Activated naive CD4-positive, alpha-beta T cell (primary cell): ENCODE measurements around the gene PTPN11.
"Not testable (repeated sequence)": the region's sequence is repeated elsewhere in the genome, so short reads cannot be mapped to it uniquely, and the experiment has no call there.

Experiments
- DNase-seq, 4 experiments: peaks; one replicate each; lab custom pipeline; 2025; lab: John Stamatoyannopoulos, UW

PTPN11 gene

GRCh38 chr12:112418608-112419296, at the start of gene PTPN11:
Gene PTPN11 (plus strand): TSS chr12:112418947. CDS start chr12:112419112, 165 bp downstream.
- DNase-seq: peak; percentile 75 to 84 (median 80)

DNA sequence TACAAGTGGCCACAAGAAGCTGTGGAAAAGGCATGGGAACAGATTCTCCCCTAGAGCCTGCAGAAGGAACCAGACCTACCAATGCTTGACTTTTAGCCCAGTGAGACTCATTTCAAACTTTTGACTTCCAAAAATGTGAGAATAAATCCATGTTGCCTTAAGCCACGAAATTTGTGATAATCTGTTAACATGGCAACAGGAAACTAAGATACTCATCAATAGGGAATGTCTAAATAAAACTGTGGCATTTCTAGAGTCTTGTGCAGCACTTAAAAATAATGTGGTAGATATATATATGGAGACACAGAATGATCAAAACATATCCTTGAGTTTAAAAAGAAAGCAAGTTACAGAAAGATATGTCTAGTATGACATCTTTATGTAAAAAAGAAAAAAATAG, 48.5 kb upstream of the PTPN11 start:
- no peak for DNase-seq

DNA sequence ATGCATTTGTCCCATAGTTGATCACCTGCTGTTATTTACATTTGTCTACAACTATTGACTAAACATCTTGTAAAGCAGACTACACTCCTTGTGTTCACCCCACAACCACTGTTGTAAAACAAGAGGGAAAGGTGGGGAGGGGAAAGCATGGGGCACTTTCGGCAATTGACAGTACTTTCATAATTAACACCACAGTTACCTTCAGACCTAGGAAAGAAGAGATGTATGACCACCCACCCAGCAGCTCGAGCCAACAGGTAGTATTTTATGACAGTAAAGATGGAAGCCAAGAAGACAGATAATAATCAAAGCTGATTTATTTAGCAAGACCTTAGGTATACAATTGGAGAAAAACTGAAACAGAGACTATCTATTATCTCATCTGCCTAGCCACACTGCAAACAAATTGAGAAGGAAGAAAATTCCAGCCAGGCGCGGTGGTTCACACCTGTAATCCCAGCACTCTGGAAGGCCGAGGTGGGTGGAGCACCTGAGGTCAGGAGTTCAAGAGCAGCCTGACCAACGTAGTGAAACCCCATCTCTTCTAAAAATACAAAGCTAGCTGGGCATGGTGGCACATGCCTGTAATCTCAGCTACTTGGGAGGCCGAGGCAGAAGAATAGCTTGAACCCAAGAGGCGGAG, 47.8 kb upstream of the PTPN11 start:
- no peak for DNase-seq

GRCh38 chr12:112374166-112374740, 44.5 kb upstream of the PTPN11 start:
- no peak for DNase-seq

DNA sequence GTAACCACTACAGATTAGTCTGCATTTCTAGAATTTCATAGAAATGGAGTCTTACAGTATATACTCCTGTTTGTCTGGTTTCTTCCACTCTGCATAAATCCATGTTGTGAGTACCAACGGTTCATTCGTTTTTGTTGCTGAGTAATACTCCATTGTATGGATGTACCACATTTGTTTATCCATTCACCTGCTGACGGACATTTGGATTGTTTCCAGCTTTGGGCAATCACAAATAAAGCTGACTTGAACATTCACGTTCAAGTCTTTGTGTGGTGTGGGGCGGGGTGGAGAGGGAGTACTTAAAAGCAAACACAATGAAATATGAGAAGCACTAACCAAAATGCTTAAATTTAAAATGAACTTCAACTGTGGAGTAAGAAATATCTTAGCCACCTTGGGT, 43.6 kb upstream of the PTPN11 start:
- DNase-seq: no peak

- DNase-seq: no peak
Observed at GRCh38 chr12:112380663-112381405, 37.9 kb upstream of the PTPN11 start.

- DNase-seq: peak in 1 of 4 experiments; percentile 1
Observed at GRCh38 chr12:112381406-112381882, 37.3 kb upstream of the PTPN11 start.

- DNase-seq: peak; percentile 75 to 93 (median 78)
Observed at GRCh38 chr12:112381883-112382796, 36.6 kb upstream of the PTPN11 start, which contains the start of gene HECTD4. Gene HECTD4 (minus strand): TSS chr12:112382431. CDS start chr12:112382128, 303 bp downstream.

- DNase-seq: no peak
Observed at GRCh38 chr12:112382866-112383265, 35.9 kb upstream of the PTPN11 start.

DNA sequence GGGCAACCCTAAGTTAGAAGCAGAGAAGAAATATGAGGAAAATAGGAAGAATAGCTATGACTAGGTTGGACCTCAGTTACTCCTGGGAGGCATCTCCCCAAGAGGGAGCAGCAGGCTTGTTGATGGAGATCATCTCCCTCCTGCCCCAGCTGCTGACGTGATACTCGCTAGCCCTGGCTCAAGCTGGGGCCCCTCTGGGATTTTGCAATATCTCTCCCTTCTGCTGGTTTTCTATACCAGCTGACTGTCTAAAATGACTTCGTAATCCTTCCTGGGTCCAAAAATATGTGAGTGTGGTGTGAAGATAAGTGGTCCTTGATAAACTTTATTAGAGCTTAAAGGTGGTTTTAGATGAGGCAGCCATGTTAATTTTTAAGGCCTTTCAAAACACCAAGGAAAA, 32.0 kb upstream of the PTPN11 start:
- no peak for DNase-seq

DNA sequence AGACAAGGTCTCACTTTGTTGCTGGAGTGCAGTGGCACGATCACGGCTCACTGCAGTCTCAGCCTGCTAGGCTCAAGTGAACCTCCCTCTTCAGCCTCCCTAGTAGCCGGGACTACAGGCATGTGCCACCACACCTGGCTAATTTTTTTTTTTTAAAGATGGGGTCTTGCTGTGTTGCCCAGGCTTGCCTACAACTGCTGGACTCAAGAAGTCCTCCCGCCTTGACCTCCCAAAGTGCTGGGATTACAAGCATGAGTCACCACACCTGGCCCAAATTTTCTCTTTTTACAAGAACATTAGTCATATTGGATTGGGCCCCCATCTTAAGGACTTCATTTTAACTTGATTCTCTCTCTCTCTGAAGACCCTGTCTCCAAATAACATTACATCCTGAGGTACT, 29.5 kb upstream of the PTPN11 start:
- DNase-seq: no peak

DNA sequence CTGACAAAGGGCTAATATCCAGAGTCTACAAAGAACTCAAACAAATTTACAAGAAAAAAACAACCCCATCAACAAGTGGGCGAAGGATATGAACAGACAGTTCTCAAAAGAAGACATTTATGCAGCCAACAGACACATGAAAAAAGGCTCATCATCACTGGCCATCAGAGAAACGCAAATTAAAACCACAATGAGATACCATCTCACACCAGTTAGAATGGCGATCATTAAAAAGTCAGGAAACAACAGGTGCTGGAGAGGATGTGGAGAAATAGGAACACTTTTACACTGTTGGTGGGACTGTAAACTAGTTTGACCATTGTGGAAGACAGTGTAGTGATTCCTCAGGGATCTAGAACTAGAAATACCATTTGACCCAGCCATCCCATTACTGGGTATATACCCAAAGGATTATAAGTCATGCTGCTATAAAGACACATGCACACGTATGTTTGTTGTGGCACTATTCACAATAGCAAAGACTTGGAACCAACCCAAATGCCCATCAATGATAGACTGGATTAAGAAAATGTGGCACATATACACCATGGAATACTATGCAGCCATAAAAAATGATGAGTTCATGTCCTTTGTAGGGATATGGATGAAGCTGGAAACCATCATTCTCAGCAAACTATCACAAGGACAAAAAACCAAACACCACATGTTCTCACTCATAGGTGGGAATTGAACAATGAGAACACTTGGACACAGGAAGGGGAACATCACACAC, 28.7 kb upstream of the PTPN11 start:
- not testable (repeated sequence) for DNase-seq

GRCh38 chr12:112393328-112393727, 25.4 kb upstream of the PTPN11 start:
- no peak for DNase-seq

DNA sequence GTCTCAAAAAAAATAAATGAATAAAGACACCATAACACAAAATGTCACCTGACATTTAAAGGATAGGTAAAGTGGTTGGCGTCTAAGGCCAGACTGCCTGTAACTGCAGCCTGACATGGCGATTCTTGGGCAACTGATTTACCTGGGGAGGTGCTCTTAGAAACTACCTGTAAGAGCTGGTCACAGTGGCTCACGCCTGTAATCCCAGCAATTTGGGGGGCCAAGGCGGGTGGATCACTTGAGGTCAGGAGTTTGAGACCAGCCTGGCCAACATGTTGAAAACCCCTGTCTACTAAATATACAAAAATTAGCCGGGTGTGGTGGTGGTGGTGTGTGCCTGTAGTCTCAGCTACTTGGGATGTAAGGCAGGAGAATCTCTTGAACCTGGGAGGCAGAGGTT, 17.7 kb upstream of the PTPN11 start:
- no peak for DNase-seq

GRCh38 chr12:112401903-112402498, 16.7 kb upstream of the PTPN11 start:
- no peak for DNase-seq

DNA sequence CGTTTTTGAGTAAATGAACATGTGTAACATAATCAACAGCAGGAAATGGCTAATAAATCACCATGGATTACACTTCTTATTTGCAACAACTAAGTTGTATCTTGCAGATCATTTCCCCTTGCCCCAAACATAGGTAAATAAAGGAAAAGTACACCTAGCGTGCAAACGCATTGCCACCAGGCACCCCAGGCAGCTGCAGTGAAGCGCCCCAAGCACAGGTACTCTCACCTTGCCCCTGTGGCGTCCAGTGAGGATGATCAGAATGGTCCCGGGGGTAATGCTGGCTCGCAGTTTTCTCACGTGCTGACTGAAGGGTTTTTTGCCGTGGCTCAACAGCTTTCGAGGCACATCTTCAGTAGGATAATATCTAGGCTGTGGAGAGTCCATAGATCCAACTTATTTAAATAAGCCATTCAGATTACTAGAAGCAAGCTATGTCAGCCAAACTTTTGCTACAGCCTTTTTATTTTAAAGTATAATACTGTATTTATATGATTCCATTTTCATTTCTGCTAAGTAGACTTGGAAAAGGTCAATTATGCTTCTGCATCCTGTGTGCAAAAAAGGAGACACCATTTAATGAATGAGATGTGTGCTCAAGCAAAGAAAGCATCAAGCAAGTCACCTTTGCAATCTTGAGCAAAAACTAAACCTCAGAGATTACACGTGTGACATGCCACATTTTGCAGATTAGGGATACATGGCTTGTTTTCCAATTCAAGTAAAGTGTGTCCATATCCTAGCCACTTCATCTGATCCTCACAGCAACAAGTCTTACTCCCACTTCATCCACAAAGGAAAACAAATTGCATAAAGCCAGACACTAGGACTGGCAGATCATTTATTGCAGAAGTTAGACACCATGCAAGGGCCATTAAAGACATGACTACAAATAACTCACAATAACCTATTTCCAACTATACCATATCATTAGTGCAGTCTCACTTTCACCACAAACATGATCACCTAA, 11.9 kb upstream of the PTPN11 start:
- DNase-seq: no peak

GRCh38 chr12:112407683-112408082, 11.1 kb upstream of the PTPN11 start:
- not testable (repeated sequence) for DNase-seq

DNA sequence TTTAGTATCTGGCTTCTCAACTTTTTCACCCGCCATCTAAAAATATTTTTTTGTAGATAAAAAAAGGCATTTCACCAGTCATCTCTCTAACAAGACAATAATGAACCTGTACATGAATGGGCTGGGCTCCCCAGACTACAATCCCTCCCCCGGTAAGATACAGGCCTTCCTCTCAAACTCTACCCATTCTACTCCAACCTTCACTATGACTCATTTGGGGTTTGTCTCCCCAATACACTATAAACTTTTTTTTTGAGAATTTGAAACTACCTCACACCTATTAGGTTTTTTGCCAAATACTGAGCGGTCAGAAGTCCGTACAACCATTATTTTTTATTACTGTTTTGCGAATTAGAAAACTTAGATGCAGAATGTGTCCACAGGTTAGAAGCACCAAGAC, 10.1 kb upstream of the PTPN11 start:
- no peak for DNase-seq
